ENCODE results near the gene OSTN.

Gene OSTN

DNA sequence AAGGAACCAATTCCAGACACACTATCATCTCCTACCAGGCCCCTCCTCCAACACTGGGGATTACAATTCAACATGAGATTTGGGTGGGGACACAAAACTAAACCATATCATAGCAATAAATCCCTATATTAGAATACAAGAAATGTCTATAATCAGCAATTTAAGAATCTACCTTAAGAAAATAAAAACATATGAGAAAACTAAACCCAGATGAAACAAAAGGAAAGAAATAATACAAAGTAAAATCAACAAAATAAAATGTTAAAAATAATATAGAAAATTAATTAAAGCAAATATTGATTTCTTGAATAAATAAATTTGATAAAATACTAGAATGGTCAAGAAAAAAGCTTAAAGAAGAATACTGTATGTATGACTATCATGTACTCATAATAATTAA lies 6.1 kb upstream of the OSTN start:
- Histone ChIP-seq H3K4me2 (ENCODE audit: insufficient read depth, low read length) (no peak overlapping the region), H4K20me1 (ENCODE audit: insufficient read depth, low read length) (no peaks in the 10 kb centered on the region), H3K27ac (ENCODE audit: low read length) (no peak overlapping the region), H2AFZ (ENCODE audit: low read depth, low read length) (no peak overlapping the region), H3K4me3 (ENCODE audit: low read depth in 1 of 2, low read length in 2 of 2) (no peak overlapping the region), H3K27me3 (ENCODE audit: insufficient read depth, low read length, poor library complexity) (no peaks in the 10 kb centered on the region), H3K79me2 (ENCODE audit: insufficient read depth, low read length) (no peaks in the 10 kb centered on the region), H3K9me3 (ENCODE audit: insufficient read depth, low read length, severe bottlenecking) (no peaks in the 10 kb centered on the region), H3K36me3 (ENCODE audit: insufficient read depth, low read length) (no peaks in the 10 kb centered on the region), H3K9ac (ENCODE audit: low read depth, low read length) (no peak overlapping the region), H3K4me1 (ENCODE audit: insufficient read depth, low read length) (no peaks in the 10 kb centered on the region)
- DNase-seq: no peak
- no peak for ATAC-seq (ENCODE audit: insufficient read depth, low read depth)
- TF ChIP-seq, protein P1, sequence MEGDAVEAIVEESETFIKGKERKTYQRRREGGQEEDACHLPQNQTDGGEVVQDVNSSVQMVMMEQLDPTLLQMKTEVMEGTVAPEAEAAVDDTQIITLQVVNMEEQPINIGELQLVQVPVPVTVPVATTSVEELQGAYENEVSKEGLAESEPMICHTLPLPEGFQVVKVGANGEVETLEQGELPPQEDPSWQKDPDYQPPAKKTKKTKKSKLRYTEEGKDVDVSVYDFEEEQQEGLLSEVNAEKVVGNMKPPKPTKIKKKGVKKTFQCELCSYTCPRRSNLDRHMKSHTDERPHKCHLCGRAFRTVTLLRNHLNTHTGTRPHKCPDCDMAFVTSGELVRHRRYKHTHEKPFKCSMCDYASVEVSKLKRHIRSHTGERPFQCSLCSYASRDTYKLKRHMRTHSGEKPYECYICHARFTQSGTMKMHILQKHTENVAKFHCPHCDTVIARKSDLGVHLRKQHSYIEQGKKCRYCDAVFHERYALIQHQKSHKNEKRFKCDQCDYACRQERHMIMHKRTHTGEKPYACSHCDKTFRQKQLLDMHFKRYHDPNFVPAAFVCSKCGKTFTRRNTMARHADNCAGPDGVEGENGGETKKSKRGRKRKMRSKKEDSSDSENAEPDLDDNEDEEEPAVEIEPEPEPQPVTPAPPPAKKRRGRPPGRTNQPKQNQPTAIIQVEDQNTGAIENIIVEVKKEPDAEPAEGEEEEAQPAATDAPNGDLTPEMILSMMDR (IDR thresholded peaks at IDR 0.05; ENCODE audit: borderline replicate concordance, extremely low read depth, low read length, poor library complexity, severe bottlenecking): no peak
- TF ChIP-seq EZH2 (IDR thresholded peaks at IDR 0.05; ENCODE audit: borderline replicate concordance, low read depth, low read length, severe bottlenecking): no peak

DNA sequence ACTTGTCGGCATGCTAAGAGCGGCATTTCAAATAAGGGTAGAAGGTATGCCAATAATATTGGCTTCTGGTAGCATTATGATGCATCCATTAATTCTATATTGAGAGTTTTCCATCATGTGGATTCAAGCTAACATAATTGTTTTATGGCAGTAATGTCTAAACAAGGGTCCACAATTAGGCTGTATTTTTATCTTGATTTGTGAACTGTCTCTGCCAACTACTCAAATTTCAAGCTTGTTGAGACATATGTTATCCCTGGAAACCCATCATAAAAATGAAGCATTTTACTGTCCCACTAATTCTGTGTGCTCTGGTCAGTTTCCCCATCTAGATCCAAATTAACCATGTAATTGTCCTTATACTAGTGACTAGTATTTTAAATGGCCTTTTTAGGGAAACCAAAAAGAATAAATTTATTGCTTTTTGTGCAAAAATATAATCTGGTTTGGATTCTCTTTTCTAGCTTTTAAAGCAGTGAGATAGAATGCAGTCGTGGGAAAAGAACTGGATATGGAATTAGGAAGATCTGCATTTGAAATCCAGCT lies 1.2 kb upstream of the OSTN start:
- H3K27me3 ChIP-seq (ENCODE audit: insufficient read depth, low read length, poor library complexity): no peaks in the 10 kb centered on the region
- H3K36me3 ChIP-seq (ENCODE audit: insufficient read depth, low read length): no peaks in the 10 kb centered on the region
- H3K4me1 ChIP-seq (ENCODE audit: insufficient read depth, low read length): no peaks in the 10 kb centered on the region
- no peak overlapping the region for H3K27ac ChIP-seq (ENCODE audit: low read length)
- H3K4me3 ChIP-seq (ENCODE audit: low read depth in 1 of 2, low read length in 2 of 2): no peak overlapping the region
- no peak overlapping the region for H3K4me2 ChIP-seq (ENCODE audit: insufficient read depth, low read length)
- no peaks in the 10 kb centered on the region for H3K9me3 ChIP-seq (ENCODE audit: insufficient read depth, low read length, severe bottlenecking)
- H2AFZ ChIP-seq (ENCODE audit: low read depth, low read length): no peak overlapping the region
- no peak overlapping the region for H3K9ac ChIP-seq (ENCODE audit: low read depth, low read length)
- H4K20me1 ChIP-seq (ENCODE audit: insufficient read depth, low read length): no peaks in the 10 kb centered on the region
- DNase-seq: no peak
- no peaks in the 10 kb centered on the region for H3K79me2 ChIP-seq (ENCODE audit: insufficient read depth, low read length)
- no peak for ATAC-seq (ENCODE audit: insufficient read depth, low read depth)
- TF ChIP-seq, protein P1 (IDR thresholded peaks at IDR 0.05; ENCODE audit: borderline replicate concordance, extremely low read depth, low read length, poor library complexity, severe bottlenecking): no peak
- TF ChIP-seq EZH2 (IDR thresholded peaks at IDR 0.05; ENCODE audit: borderline replicate concordance, low read depth, low read length, severe bottlenecking): no peak

DNA sequence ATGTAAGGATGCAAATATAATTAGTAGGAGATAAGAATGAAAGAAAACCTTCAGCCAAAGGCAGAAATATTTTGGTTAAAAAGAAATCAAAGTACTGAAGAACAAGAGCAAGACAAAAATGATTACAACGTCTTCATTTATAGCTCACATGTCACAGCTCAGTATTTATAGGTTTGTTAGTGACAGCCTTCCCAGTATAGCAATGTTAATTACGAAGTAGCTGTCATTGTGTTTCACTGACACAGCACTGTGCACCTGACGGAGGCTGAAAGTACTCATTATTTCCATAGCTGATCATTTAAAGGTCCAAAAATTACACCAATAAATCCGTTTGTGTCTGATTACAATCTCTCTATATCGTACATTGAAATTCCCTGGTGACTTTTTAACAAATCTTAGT lies 561 bp upstream of the OSTN start:
- no peak overlapping the region for H3K4me2 ChIP-seq (ENCODE audit: insufficient read depth, low read length)
- no peaks in the 10 kb centered on the region for H3K27me3 ChIP-seq (ENCODE audit: insufficient read depth, low read length, poor library complexity)
- no peak for TF ChIP-seq EZH2 (IDR thresholded peaks at IDR 0.05; ENCODE audit: borderline replicate concordance, low read depth, low read length, severe bottlenecking)
- TF ChIP-seq, protein P1 (IDR thresholded peaks at IDR 0.05; ENCODE audit: borderline replicate concordance, extremely low read depth, low read length, poor library complexity, severe bottlenecking): no peak
- H2AFZ ChIP-seq (ENCODE audit: low read depth, low read length): no peak overlapping the region
- ATAC-seq (ENCODE audit: insufficient read depth, low read depth) (no peak), DNase-seq (no peak)
- H4K20me1 ChIP-seq (ENCODE audit: insufficient read depth, low read length): no peaks in the 10 kb centered on the region
- no peak overlapping the region for H3K27ac ChIP-seq (ENCODE audit: low read length)
- no peaks in the 10 kb centered on the region for H3K36me3 ChIP-seq (ENCODE audit: insufficient read depth, low read length)
- H3K4me3 ChIP-seq (ENCODE audit: low read depth in 1 of 2, low read length in 2 of 2): no peak overlapping the region
- no peaks in the 10 kb centered on the region for H3K4me1 ChIP-seq (ENCODE audit: insufficient read depth, low read length)
- no peak overlapping the region for H3K9ac ChIP-seq (ENCODE audit: low read depth, low read length)
- no peaks in the 10 kb centered on the region for H3K9me3 ChIP-seq (ENCODE audit: insufficient read depth, low read length, severe bottlenecking)
- H3K79me2 ChIP-seq (ENCODE audit: insufficient read depth, low read length): no peaks in the 10 kb centered on the region

DNA sequence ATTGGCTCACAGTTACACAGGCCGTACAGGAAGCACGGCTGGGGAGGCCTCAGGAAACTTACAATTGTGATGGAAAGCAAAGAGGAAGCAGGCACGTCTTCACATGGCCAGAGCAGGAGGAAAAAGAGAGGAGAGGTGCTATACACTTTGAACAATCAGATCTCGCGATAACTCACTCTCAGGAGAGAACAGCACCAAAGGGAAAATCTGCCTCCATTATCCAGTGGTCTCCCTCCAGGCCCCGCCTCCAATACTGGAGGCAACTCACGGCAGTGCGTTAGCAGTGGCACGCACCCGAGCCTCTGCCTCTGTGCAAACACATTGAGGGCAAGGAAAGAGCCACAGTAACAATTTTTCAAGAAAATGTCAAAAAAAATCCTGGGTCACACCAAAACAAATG lies 11.0 kb downstream of the OSTN start:
- Histone ChIP-seq H3K27me3 (ENCODE audit: insufficient read depth, low read length, poor library complexity) (no peaks in the 10 kb centered on the region), H3K27ac (ENCODE audit: low read length) (no peak overlapping the region), H3K4me3 (ENCODE audit: low read depth in 1 of 2, low read length in 2 of 2) (no peak overlapping the region), H3K9me3 (ENCODE audit: insufficient read depth, low read length, severe bottlenecking) (no peaks in the 10 kb centered on the region), H3K79me2 (ENCODE audit: insufficient read depth, low read length) (no peaks in the 10 kb centered on the region), H3K36me3 (ENCODE audit: insufficient read depth, low read length) (no peaks in the 10 kb centered on the region), H3K4me2 (ENCODE audit: insufficient read depth, low read length) (no peak overlapping the region), H3K4me1 (ENCODE audit: insufficient read depth, low read length) (no peaks in the 10 kb centered on the region), H3K9ac (ENCODE audit: low read depth, low read length) (no peak overlapping the region), H2AFZ (ENCODE audit: low read depth, low read length) (no peak overlapping the region), H4K20me1 (ENCODE audit: insufficient read depth, low read length) (no peaks in the 10 kb centered on the region)
- DNase-seq (no peak), ATAC-seq (ENCODE audit: insufficient read depth, low read depth) (no peak)
- TF ChIP-seq EZH2 (IDR thresholded peaks at IDR 0.05; ENCODE audit: borderline replicate concordance, low read depth, low read length, severe bottlenecking): no peak
- TF ChIP-seq, protein P1 (IDR thresholded peaks at IDR 0.05; ENCODE audit: borderline replicate concordance, extremely low read depth, low read length, poor library complexity, severe bottlenecking): no peak
